Adrenal gland (tissue), 12 donors: Measurements from ENCODE around the gene MLLT1. TPM values are rescaled to one million over a fixed set of nuclear protein-coding genes. Genes with fewer than 3 reads are reported as not detected.
A peak's percentile ranks its signal among the peaks of the same experiment; 100 is the strongest.

ENCODE experiments used
- DNase-seq, 7 donors: peaks; one replicate each; pipeline ENCODE4 v3.0.0-alpha.2; 2019 to 2020
- H3K27ac ChIP-seq, 5 donors: fragments of 200-600 bp; sonication (generic) in 4 of 5; 1 replicate in 3 of 5; 2 replicates in 2 of 5; pipeline versions ENCODE4 v1.5.1 to v1.8.0; 2016 to 2020; ENCODE audit warnings: mild to moderate bottlenecking in 1 of 5
- H3K27me3 ChIP-seq: fragments of 200-600 bp; 2 replicates; pipeline ENCODE4 v1.8.0; 2021
- H3K36me3 ChIP-seq, 2 donors: fragments of 200-600 bp; replicated peaks in 1 of 2; 1 replicate in 1 of 2; 2 replicates in 1 of 2; pipeline versions ENCODE4 v1.5.1 to v1.8.0; 2018 to 2022
- H3K4me1 ChIP-seq, 2 donors: fragments of 200-600 bp; replicated peaks in 1 of 2; 1 replicate in 1 of 2; 2 replicates in 1 of 2; pipeline versions ENCODE4 v1.5.1 to v1.8.0; 2018 to 2021
- H3K4me3 ChIP-seq, 4 donors: fragments of 200-600 bp; sonication (generic) in 3 of 4; one replicate each; pipeline ENCODE4 v1.5.1; 2016 to 2018
- H3K9me3 ChIP-seq, 3 donors: fragments of 200-600 bp; sonication (generic) in 1 of 3; replicated peaks in 1 of 3; 1 replicate in 2 of 3; 2 replicates in 1 of 3; pipeline versions ENCODE4 v1.5.1 to v1.8.0; 2016 to 2021
- POLR2A ChIP-seq, 2 donors: fragments of 450-650 bp; IDR thresholded peaks; one replicate each; pipeline ENCODE4 v1.6.1; 2017; ENCODE audit warnings: antibody characterized with exemption in 2 of 2, mild to moderate bottlenecking in 2 of 2, moderate library complexity in 1 of 2
- WGBS, 4 donors: extraction: QIAGEN DNeasy Blood & Tissue Kit in 2 of 4; methylation state at CpG; one replicate each; pipeline versions ENCODE4 v1.1.5 to v1.1.7; 2013 to 2017; 5-methylcytosine and 5-hydroxymethylcytosine counted together
- intact Hi-C, 2 donors: fragments of 100-400 bp; cut with DNase I; formaldehyde crosslinking; loops; one replicate each; pipeline versions ENCODE4 v1.14.1 to v1.15.0; 2022 to 2023
- polyA plus RNA-seq, 3 donors: library from polyadenylated mRNA; stranded (reverse); fragments of 200-250 nt in 2 of 3; fragments of 350-450 nt in 1 of 3; fragmentation: Illumina TruSeq in 1 of 3; extraction: RNeasy Lipid Tissue Mini Kit (QIAGEN cat#74804) in 1 of 3; gene quantifications; one replicate each; pipeline ENCODE4 v1.2.3, GENCODE V29; 2013 to 2014
- total RNA-seq, 9 donors: library from RNA; depleted of rRNA in 4 of 9; stranded (reverse); fragments of >200 nt in 4 of 9; fragments of 120-200 nt in 1 of 9; fragmentation: NEBNext Ultra II Directional in 1 of 9; extraction: Animal tissue kit (Norgen Biotek cat#: 25700) in 1 of 9; gene quantifications; one replicate each; pipeline versions ENCODE4 v1.1.0 to v1.2.4, GENCODE V29; 2013 to 2023
- TF ChIP-seq, protein P1 (sequence below), 6 experiments: fragments of 450-650 bp in 4 of 6; fragments of 200-600 bp in 2 of 6; sonication (generic) in 1 of 6; IDR thresholded peaks; 1 replicate in 5 of 6; 2 replicates in 1 of 6; pipeline versions ENCODE4 v1.5.1 to v1.8.0; 2016 to 2021; ENCODE audit warnings: antibody characterized with exemption in 6 of 6, mild to moderate bottlenecking in 2 of 6, moderate library complexity in 1 of 6
- donor health status: healthy with polysubstance abuse.
- donor health status: Bipolar disorder and iron deficiency.
- donor health status: DM: yes; HTN: yes; CAD: no.
- donor health status: DM: no; HTN: no; CAD: no.
- donor health status: DM: no; HTN: no; CAD: no.
- donor health status: DM: yes; HTN: yes; CAD: no.

The MLLT1 gene
- total and polyA plus RNA-seq, 12 donors, result 9.3 to 66.3 (median 28.2) TPM

DNA sequence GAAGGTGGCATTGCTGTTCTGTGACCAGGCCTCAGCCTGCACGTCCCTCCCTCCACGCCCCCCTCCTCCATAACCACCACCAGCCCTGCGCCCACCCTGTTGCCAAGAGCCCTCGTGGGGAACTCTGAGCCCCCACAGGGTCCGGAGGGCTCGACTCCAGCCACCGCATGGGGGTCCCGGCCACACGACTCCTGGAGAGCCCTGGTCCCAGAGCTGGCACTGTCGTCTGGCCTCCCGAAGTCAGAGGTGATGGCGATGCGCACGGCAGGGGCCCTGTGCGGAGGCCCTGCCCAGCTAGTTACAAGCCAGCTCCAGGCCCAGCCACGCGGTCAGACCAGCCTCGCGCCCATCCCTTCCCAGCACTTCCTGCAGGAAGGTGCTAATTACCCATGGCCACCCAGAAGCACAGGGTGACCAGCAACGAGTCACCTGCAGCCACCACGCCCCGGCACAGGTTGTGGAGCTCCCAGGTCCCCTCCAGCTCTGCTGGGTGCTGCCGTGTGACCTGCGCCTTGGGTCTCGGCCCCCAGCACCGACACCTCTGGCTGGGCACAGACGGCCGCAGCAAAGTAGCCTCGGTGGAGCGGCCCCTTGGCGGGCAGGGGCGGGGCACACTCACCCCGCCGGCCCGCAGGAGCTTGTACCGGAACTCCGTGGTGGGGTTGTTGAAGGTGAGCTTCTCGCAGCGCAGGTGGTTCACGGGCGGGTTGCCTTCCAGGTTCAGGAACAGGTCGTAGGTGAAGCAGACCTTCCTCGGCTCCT, 49.6 kb downstream of the MLLT1 start:
- Histone ChIP-seq H3K4me1 (peaks cover 17 to 43% of the 10 kb centered on the region in 2 donors), H3K4me3 (no peak overlapping the region), H3K9me3 (no peaks in the 10 kb centered on the region), H3K27ac (no peak overlapping the region), H3K36me3 (peaks cover 0 to 24% of the 10 kb centered on the region in 2 donors), H3K27me3 (no peaks in the 10 kb centered on the region)
- DNase-seq, result no peak
- 83 to 95% (median 92%) methylated on average over 11 to 43 of the region's 43 CpGs for WGBS, 4 donors
- intact Hi-C loops, result no loop called here
- no peak for TF ChIP-seq POLR2A (IDR thresholded peaks at IDR 0.05)
- TF ChIP-seq, protein P1, sequence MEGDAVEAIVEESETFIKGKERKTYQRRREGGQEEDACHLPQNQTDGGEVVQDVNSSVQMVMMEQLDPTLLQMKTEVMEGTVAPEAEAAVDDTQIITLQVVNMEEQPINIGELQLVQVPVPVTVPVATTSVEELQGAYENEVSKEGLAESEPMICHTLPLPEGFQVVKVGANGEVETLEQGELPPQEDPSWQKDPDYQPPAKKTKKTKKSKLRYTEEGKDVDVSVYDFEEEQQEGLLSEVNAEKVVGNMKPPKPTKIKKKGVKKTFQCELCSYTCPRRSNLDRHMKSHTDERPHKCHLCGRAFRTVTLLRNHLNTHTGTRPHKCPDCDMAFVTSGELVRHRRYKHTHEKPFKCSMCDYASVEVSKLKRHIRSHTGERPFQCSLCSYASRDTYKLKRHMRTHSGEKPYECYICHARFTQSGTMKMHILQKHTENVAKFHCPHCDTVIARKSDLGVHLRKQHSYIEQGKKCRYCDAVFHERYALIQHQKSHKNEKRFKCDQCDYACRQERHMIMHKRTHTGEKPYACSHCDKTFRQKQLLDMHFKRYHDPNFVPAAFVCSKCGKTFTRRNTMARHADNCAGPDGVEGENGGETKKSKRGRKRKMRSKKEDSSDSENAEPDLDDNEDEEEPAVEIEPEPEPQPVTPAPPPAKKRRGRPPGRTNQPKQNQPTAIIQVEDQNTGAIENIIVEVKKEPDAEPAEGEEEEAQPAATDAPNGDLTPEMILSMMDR (IDR thresholded peaks at IDR 0.05), result no peak

GRCh38 chr19:6229216-6229913, 50.4 kb downstream of the MLLT1 start:
- no peak for TF ChIP-seq POLR2A (IDR thresholded peaks at IDR 0.05)
- TF ChIP-seq, protein P1 (IDR thresholded peaks at IDR 0.05), result no peak
- H3K27ac ChIP-seq, result no peak overlapping the region
- DNase-seq, result no peak

DNA sequence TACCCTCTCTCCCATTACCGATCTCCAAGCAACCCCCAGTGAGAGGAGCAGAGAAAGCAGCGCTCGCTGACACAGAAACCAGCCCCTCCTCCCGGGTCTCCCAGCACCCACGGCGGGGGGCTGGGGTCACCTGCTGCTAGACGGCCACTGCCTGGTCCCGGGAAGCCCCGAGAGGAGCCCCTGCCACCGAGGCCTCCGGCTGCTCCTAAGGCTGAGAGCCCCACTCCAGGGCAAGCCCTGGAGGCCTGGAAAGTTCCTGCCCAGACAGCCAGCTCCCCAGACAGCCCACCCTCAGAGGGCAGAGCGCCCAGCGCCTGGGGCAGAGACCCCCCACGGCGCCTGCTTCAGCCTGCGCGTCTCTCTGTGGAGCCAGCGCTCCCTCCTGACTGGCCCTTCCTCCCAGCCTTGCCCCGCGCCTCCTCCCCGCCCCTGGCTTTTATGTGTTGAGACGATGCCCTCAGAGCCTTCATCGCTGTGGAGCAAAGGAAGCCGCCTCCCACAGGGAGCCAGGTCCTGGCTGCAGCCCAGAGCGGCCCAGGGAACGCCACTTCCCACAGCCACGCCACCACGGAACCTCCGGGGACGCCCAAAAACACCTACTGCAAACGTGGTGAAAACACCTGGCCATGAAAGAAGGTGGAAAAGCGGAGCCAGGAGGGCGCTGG, 51.1 kb downstream of the MLLT1 start:
- peak in 1 of 7 donors; percentile 32 for DNase-seq
- Histone ChIP-seq H3K4me3 (no peak overlapping the region), H3K27me3 (no peaks in the 10 kb centered on the region), H3K9me3 (no peaks in the 10 kb centered on the region), H3K4me1 (peaks cover 16 to 33% of the 10 kb centered on the region in 2 donors), H3K36me3 (peaks cover 0 to 24% of the 10 kb centered on the region in 2 donors), H3K27ac (peak overlapping the region in 2 of 5 donors; percentile 34 to 53)
- 62 to 73% (median 68%) methylated on average over 17 to 33 of the region's 33 CpGs for whole genome bisulfite sequencing, 4 donors
- TF ChIP-seq, protein P1 (IDR thresholded peaks at IDR 0.05), result no peak
- TF ChIP-seq POLR2A (IDR thresholded peaks at IDR 0.05), result no peak
- intact Hi-C loops, result no loop called here

More at GRCh38 chr19:6229216-6229913, 50.4 kb downstream of the MLLT1 start:
- peaks cover 0 to 24% of the 10 kb centered on the region in 2 donors for H3K36me3 ChIP-seq
- intact Hi-C loops, result no loop called here
- 91 to 95% (median 92%) methylated on average over 23 to 27 of the region's 27 CpGs for WGBS, 4 donors
- no peaks in the 10 kb centered on the region for H3K9me3 ChIP-seq
- peaks cover 17 to 36% of the 10 kb centered on the region in 2 donors for H3K4me1 ChIP-seq
- no peak overlapping the region for H3K4me3 ChIP-seq
- no peaks in the 10 kb centered on the region for H3K27me3 ChIP-seq

DNA sequence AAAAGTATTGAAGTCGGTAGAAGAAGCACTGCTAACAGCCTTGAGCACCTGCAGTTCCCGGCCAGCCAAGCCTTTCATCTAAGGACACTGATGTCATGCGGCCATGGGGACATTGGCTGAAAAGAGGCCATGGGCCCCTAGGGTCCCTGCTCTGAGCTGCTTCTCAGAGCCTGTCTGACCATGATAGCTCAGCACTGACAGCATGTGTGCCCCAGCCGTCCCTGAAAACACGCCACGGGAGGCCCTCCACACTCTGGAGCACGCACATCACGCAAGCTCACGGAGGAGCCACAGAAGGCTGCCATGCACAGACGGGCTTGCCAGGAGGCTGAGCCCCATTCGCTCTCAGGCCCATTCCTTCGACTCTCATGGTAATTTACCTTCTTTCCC, 51.8 kb downstream of the MLLT1 start:
- no peaks in the 10 kb centered on the region for H3K27me3 ChIP-seq
- WGBS, 4 donors, result 43 to 64% (median 48%) methylated on average over 7 to 12 of the region's 12 CpGs
- no peak overlapping the region for H3K4me3 ChIP-seq
- H3K9me3 ChIP-seq, result no peaks in the 10 kb centered on the region
- peak overlapping the region in 2 of 5 donors; percentile 34 to 53 for H3K27ac ChIP-seq
- TF ChIP-seq, protein P1 (IDR thresholded peaks at IDR 0.05), result no peak
- TF ChIP-seq POLR2A (IDR thresholded peaks at IDR 0.05), result no peak
- intact Hi-C loops, result no loop called here
- DNase-seq, result peak in 4 of 7 donors; percentile 52 to 62 (median 57)
- H3K4me1 ChIP-seq, result peaks cover 16 to 33% of the 10 kb centered on the region in 2 donors
- peaks cover 0 to 24% of the 10 kb centered on the region in 2 donors for H3K36me3 ChIP-seq
